ENCODE measurements around the gene CCDC107.
"Not testable (repeated sequence)": the region's sequence is repeated elsewhere in the genome, so short reads cannot be mapped to it uniquely, and the experiment has no call there.

DNA sequence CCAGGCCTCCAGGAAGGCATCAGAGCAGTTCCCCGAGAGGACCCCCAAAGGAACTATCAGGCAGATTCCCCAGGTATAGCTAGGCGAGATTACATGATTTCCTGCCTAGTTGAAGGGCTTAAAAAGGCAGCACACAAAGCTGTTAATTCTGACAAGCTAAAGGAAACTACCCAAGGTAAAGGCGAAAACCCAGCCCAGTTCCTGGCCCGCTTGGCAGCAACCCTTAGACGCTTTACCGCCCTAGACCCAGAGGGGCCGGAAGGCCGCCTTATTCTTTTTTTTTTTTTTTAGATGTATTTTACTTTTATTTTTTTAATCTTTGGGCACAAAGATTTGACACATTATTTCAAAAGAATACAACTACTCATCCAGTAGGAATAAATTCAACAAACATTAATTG, 19.3 kb upstream of the CCDC107 start:
- TF ChIP-seq ZBTB17 (CRISPR knock-in tag; IDR thresholded peaks at IDR 0.05); ZBTB1 (CRISPR knock-in tag; IDR thresholded peaks at IDR 0.05; ENCODE audit: borderline replicate concordance, low read depth): not testable (repeated sequence)

All from K562 (cell line).